HG02642 (cell line): ENCODE results near the gene NFIX.

Source experiments
- ATAC-seq: cut with Tn5 transposase; IDR thresholded peaks from one replicate; pipeline ENCODE4 v1.9.1; 2021; ENCODE audit warnings: mild to moderate bottlenecking; ENCODE audit not compliant: unreplicated experiment, poor library complexity

Gene NFIX

GRCh38 chr19:13006431-13007281 is 11.4 kb downstream of the NFIX start:
- ATAC-seq = no peak

- no peak for ATAC-seq
Observed at GRCh38 chr19:13007292-13008045, 12.2 kb downstream of the NFIX start.

- no peak for ATAC-seq
Observed at GRCh38 chr19:13008926-13009787, 13.9 kb downstream of the NFIX start.

GRCh38 chr19:13010038-13010991 is 15.0 kb downstream of the NFIX start:
- ATAC-seq = no peak

GRCh38 chr19:13010992-13011652 is 15.8 kb downstream of the NFIX start:
- no peak for ATAC-seq

- ATAC-seq = no peak
Observed at GRCh38 chr19:13011653-13012389, 16.5 kb downstream of the NFIX start.

- no peak for ATAC-seq
Observed at GRCh38 chr19:13012390-13012689, 17.1 kb downstream of the NFIX start.

- ATAC-seq = no peak
Observed at GRCh38 chr19:13012690-13013608, 17.7 kb downstream of the NFIX start.

GRCh38 chr19:13013649-13014048 is 18.4 kb downstream of the NFIX start:
- ATAC-seq = no peak

- ATAC-seq = no peak
Observed at GRCh38 chr19:13014101-13014920, 19.0 kb downstream of the NFIX start.

- ATAC-seq = no peak
Observed at GRCh38 chr19:13014921-13015280, 19.6 kb downstream of the NFIX start.

GRCh38 chr19:13015361-13016223 is 20.3 kb downstream of the NFIX start:
- ATAC-seq = no peak

- no peak for ATAC-seq
Observed at GRCh38 chr19:13016245-13016627, 21.0 kb downstream of the NFIX start.

- no peak for ATAC-seq
Observed at GRCh38 chr19:13016628-13017305, 21.5 kb downstream of the NFIX start.

GRCh38 chr19:13017306-13018034 is 22.2 kb downstream of the NFIX start:
- no peak for ATAC-seq
